ENCODE measurements around the gene PEPD. TPM values are rescaled to one million over a fixed set of nuclear protein-coding genes. Genes with fewer than 3 reads are reported as not detected.
A peak's percentile ranks its signal among the peaks of the same experiment; 100 is the strongest.

PEPD gene
- total RNA-seq, 1 experiment from 2014 or later = 14.2 TPM

DNA sequence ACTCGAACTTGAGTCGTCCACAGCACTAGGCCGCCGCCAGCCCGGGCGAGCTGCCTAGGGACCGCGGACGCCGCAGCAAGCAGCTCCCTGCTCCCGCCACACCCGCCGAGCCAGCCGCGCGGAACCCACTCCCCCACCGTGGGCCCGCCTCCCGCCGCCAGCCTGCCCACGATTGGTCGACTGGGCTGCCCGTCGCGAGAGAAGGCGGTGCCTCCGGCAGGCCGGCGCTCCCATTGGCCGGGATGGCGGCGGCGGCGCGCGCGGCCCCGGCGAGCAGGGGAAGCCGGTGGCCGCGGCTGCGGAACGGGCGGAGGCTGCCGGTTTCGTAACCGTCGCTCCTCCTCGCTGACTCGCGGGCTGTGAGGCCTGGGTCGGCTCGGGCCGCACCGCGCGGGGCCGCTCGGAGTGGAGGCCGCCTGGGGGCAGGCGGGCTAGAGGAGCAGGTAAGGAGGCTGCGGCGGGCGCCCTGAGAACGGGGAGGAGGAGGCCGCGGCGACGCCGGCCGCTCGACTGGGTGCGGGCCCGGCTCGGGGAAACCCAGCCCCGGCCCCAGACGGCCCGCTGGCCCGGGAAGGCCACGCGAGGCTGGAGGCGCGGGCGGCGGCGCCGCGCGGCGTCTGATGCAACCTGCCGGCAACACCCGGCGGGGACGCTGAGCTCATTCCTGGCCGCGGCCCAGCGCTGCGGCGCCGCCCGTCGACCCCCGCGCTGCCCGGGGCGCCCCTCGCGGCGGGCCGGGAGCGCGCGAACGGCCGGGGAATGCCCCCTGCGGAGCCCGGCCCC lies 147.9 kb downstream of the PEPD start, which contains the start of gene CEBPG:
Gene CEBPG (plus strand): TSS at position 257 of the 783 bp plus-strand sequence. CDS start 5,531 bp downstream, outside the sequence.
- Histone ChIP-seq H4K20me1 (ENCODE audit: insufficient read depth, low read depth, low read length) (peaks cover 33% of the 10 kb centered on the region; the same call in 1 of the 2 replicates), H3K27me3 (ENCODE audit: low read length) (no peaks in the 10 kb centered on the region), H2AFZ (ENCODE audit: low read length) (peak within 1 kb of the TSS; percentile 81; the same call in 1 of the 2 replicates), H3K9me2 (replicated peaks; ENCODE audit: insufficient read depth, low read length) (no peaks in the 10 kb centered on the region), H3K9ac (ENCODE audit: low read length) (peak within 1 kb of the TSS; percentile 95), H3K9me3 (ENCODE audit: low read length) (no peaks in the 10 kb centered on the region), H3K4me3 (ENCODE audit: low read length) (peak within 1 kb of the TSS; percentile 97), H3K27ac (ENCODE audit: low read length) (peak within 1 kb of the TSS; percentile 73), H3K4me2 (ENCODE audit: low read depth, low read length, poor library complexity, severe bottlenecking) (peak within 1 kb of the TSS; percentile 89), H3K79me2 (ENCODE audit: low read length) (peaks cover 47% of the 10 kb centered on the region), H3K4me1 (ENCODE audit: low read length) (peaks cover 39% of the 10 kb centered on the region), H3K36me3 (ENCODE audit: insufficient read depth, low read length) (no peaks in the 10 kb centered on the region)
- DNase-seq = peak; percentile 95

DNA sequence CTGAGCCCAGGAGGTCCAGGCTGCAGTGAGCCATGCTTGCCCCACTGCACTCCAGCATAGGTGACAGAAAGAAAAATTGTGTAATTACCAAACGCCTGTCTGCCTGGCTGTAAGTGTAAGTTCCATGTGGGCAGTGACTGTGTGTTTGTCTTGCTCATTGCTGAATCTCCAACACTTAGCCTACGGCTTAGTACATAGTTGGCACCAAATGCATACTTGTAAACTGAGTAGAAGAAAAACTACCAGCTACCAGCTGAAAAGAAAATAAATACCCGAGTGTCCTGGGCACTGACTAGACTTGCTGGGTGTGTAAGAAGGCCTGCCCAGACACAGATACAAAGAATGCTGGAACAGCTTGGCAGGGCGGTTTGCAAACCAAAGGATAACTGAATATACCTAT lies 150.8 kb downstream of the PEPD start:
- no peaks in the 10 kb centered on the region for H3K27me3 ChIP-seq (ENCODE audit: low read length)
- no peaks in the 10 kb centered on the region for H3K9me2 ChIP-seq (replicated peaks; ENCODE audit: insufficient read depth, low read length)
- peaks cover 18% of the 10 kb centered on the region for H3K79me2 ChIP-seq (ENCODE audit: low read length)
- no peaks in the 10 kb centered on the region for H3K9me3 ChIP-seq (ENCODE audit: low read length)
- no peak for DNase-seq
- no peak overlapping the region for H2AFZ ChIP-seq (ENCODE audit: low read length)
- H3K4me1 ChIP-seq (ENCODE audit: low read length) = peaks cover 31% of the 10 kb centered on the region
- H3K27ac ChIP-seq (ENCODE audit: low read length) = no peak overlapping the region
- H4K20me1 ChIP-seq (ENCODE audit: insufficient read depth, low read depth, low read length) = peaks cover 14% of the 10 kb centered on the region; the same call in 1 of the 2 replicates
- H3K9ac ChIP-seq (ENCODE audit: low read length) = no peak overlapping the region
- no peak overlapping the region for H3K4me3 ChIP-seq (ENCODE audit: low read length)
- H3K36me3 ChIP-seq (ENCODE audit: insufficient read depth, low read length) = no peaks in the 10 kb centered on the region
- H3K4me2 ChIP-seq (ENCODE audit: low read depth, low read length, poor library complexity, severe bottlenecking) = no peak overlapping the region

DNA sequence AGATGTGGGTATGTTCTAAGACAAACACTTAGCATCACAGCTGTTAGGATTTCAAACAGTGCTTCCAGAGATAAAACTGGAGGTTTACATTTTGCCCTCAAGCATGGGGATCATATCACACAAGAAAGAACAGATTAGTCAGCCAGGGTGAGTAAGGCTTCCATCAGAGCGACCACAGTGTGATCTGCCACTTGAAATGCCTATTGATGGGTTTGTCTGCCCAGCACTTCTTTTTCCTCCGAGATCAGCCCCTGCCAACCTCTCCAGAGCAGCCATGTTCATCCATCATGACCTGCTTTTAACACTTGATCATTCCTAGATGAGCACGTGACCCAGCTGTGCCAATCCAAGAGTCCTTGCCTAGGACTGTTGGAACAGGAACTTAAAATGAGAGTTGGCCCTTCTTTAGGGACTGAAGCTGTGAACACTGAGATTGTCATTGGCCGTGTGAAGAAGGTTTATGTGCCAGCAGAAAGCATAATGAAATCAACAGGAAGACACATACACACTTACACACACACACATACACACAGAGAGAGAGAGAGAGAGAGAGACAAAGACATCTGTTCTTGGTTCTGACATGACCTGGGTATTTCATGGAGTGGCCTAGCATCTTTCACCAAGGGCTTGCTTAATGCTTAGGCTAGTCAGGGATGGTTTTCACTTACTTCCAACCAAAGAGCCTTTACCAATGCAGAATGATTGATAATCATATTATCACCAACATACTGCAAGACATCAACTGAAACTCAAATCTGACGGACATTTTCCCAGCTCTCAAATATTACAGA lies 153.3 kb downstream of the PEPD start:
- H3K4me3 ChIP-seq (ENCODE audit: low read length) = no peak overlapping the region
- H3K4me1 ChIP-seq (ENCODE audit: low read length) = peaks cover 17% of the 10 kb centered on the region
- no peaks in the 10 kb centered on the region for H3K79me2 ChIP-seq (ENCODE audit: low read length)
- H3K27ac ChIP-seq (ENCODE audit: low read length) = no peak overlapping the region
- no peaks in the 10 kb centered on the region for H3K9me3 ChIP-seq (ENCODE audit: low read length)
- no peak overlapping the region for H3K4me2 ChIP-seq (ENCODE audit: low read depth, low read length, poor library complexity, severe bottlenecking)
- H4K20me1 ChIP-seq (ENCODE audit: insufficient read depth, low read depth, low read length) = no peaks in the 10 kb centered on the region
- no peaks in the 10 kb centered on the region for H3K27me3 ChIP-seq (ENCODE audit: low read length)
- H3K36me3 ChIP-seq (ENCODE audit: insufficient read depth, low read length) = no peaks in the 10 kb centered on the region
- H3K9ac ChIP-seq (ENCODE audit: low read length) = no peak overlapping the region
- no peak for DNase-seq
- no peaks in the 10 kb centered on the region for H3K9me2 ChIP-seq (replicated peaks; ENCODE audit: insufficient read depth, low read length)
- no peak overlapping the region for H2AFZ ChIP-seq (ENCODE audit: low read length)

DNA sequence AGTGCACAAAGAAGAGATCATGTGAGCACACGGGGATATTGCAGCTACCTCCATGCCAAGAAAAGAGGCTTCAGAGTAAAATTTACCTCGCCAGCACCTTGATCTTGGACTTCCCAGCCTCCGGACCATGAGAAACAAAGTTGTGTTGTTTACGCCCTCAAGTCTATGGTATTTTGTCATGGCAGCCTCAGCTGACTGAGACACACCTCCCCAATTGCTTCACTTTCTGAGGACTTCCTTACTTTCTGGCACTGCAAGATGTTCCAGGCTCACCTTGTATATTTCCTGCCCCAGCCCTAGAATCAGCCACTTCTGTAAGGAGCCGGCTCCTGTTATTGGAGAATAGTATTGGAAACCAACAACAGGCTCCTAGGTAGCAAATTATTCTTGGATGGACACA lies 154.7 kb downstream of the PEPD start:
- Histone ChIP-seq H3K9ac (ENCODE audit: low read length) (no peak overlapping the region), H3K27ac (ENCODE audit: low read length) (no peak overlapping the region), H4K20me1 (ENCODE audit: insufficient read depth, low read depth, low read length) (no peaks in the 10 kb centered on the region), H3K9me3 (ENCODE audit: low read length) (no peaks in the 10 kb centered on the region), H2AFZ (ENCODE audit: low read length) (no peak overlapping the region), H3K9me2 (replicated peaks; ENCODE audit: insufficient read depth, low read length) (no peaks in the 10 kb centered on the region), H3K27me3 (ENCODE audit: low read length) (no peaks in the 10 kb centered on the region), H3K79me2 (ENCODE audit: low read length) (no peaks in the 10 kb centered on the region), H3K36me3 (ENCODE audit: insufficient read depth, low read length) (no peaks in the 10 kb centered on the region), H3K4me2 (ENCODE audit: low read depth, low read length, poor library complexity, severe bottlenecking) (no peak overlapping the region), H3K4me1 (ENCODE audit: low read length) (peaks cover 6% of the 10 kb centered on the region), H3K4me3 (ENCODE audit: low read length) (no peak overlapping the region)
- no peak for DNase-seq

DNA sequence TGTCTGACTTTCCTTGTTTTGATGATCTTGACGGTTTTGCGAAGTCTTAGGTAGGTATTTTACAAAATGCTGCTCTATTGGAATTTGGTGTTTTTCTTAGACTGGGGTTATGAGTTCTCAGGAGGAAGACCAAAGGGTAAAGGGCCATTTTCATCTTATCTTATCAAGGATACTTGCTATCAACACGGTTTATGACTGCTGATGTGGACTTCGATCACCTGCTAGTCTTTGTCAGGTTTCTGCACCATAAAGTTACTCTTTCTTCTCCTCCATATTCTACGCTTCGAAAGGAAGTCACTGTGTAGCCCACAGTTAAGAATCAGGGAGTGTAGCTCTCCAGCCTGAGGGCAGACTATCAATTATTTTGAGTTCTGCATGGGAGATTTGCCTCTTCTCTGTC lies 155.5 kb downstream of the PEPD start:
- no peaks in the 10 kb centered on the region for H3K9me3 ChIP-seq (ENCODE audit: low read length)
- H3K36me3 ChIP-seq (ENCODE audit: insufficient read depth, low read length) = no peaks in the 10 kb centered on the region
- no peaks in the 10 kb centered on the region for H4K20me1 ChIP-seq (ENCODE audit: insufficient read depth, low read depth, low read length)
- no peak for DNase-seq
- H3K4me1 ChIP-seq (ENCODE audit: low read length) = peaks cover 6% of the 10 kb centered on the region
- H3K27me3 ChIP-seq (ENCODE audit: low read length) = no peaks in the 10 kb centered on the region
- no peaks in the 10 kb centered on the region for H3K79me2 ChIP-seq (ENCODE audit: low read length)
- H3K9me2 ChIP-seq (replicated peaks; ENCODE audit: insufficient read depth, low read length) = no peaks in the 10 kb centered on the region
- no peak overlapping the region for H2AFZ ChIP-seq (ENCODE audit: low read length)
- H3K4me3 ChIP-seq (ENCODE audit: low read length) = no peak overlapping the region
- H3K27ac ChIP-seq (ENCODE audit: low read length) = no peak overlapping the region
- no peak overlapping the region for H3K4me2 ChIP-seq (ENCODE audit: low read depth, low read length, poor library complexity, severe bottlenecking)
- H3K9ac ChIP-seq (ENCODE audit: low read length) = no peak overlapping the region

- Histone ChIP-seq H3K27ac (ENCODE audit: low read length) (no peak overlapping the region), H3K9ac (ENCODE audit: low read length) (no peak overlapping the region), H3K4me3 (ENCODE audit: low read length) (no peak overlapping the region), H3K9me3 (ENCODE audit: low read length) (no peaks in the 10 kb centered on the region), H3K4me1 (ENCODE audit: low read length) (peaks cover 6% of the 10 kb centered on the region), H4K20me1 (ENCODE audit: insufficient read depth, low read depth, low read length) (no peaks in the 10 kb centered on the region), H3K27me3 (ENCODE audit: low read length) (no peaks in the 10 kb centered on the region), H3K36me3 (ENCODE audit: insufficient read depth, low read length) (no peaks in the 10 kb centered on the region), H3K4me2 (ENCODE audit: low read depth, low read length, poor library complexity, severe bottlenecking) (no peak overlapping the region), H3K9me2 (replicated peaks; ENCODE audit: insufficient read depth, low read length) (no peaks in the 10 kb centered on the region), H2AFZ (ENCODE audit: low read length) (no peak overlapping the region), H3K79me2 (ENCODE audit: low read length) (no peaks in the 10 kb centered on the region)
- no peak for DNase-seq
Observed at GRCh38 chr19:33365691-33366090, 155.9 kb downstream of the PEPD start.

DNA sequence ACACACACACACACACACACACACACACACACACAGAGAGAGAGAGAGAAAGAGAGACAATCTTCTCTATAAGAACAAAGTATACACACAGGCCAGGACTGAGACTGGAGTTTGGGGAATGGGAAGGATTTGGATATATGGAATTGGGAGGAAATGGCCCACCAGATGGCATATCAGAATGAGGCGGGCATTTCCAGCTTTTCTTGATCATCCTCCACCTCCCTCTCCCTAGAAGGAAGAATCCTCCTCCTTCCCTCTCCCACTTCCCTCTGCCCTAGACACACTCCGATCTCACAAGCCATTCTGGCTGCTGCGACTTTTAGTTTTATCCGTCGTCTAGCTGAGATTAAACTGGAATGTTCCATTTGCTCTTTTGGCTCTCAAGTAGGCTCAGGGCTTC lies 158.1 kb downstream of the PEPD start:
- H3K27me3 ChIP-seq (ENCODE audit: low read length) = no peaks in the 10 kb centered on the region
- H3K9me2 ChIP-seq (replicated peaks; ENCODE audit: insufficient read depth, low read length) = no peaks in the 10 kb centered on the region
- H3K4me1 ChIP-seq (ENCODE audit: low read length) = peaks cover 6% of the 10 kb centered on the region
- no peak overlapping the region for H3K4me2 ChIP-seq (ENCODE audit: low read depth, low read length, poor library complexity, severe bottlenecking)
- no peaks in the 10 kb centered on the region for H4K20me1 ChIP-seq (ENCODE audit: insufficient read depth, low read depth, low read length)
- H3K4me3 ChIP-seq (ENCODE audit: low read length) = no peak overlapping the region
- no peaks in the 10 kb centered on the region for H3K79me2 ChIP-seq (ENCODE audit: low read length)
- DNase-seq = no peak
- H3K27ac ChIP-seq (ENCODE audit: low read length) = no peak overlapping the region
- H2AFZ ChIP-seq (ENCODE audit: low read length) = no peak overlapping the region
- no peak overlapping the region for H3K9ac ChIP-seq (ENCODE audit: low read length)
- H3K36me3 ChIP-seq (ENCODE audit: insufficient read depth, low read length) = no peaks in the 10 kb centered on the region
- H3K9me3 ChIP-seq (ENCODE audit: low read length) = no peaks in the 10 kb centered on the region

- H3K4me3 ChIP-seq (ENCODE audit: low read length) = no peak overlapping the region
- no peak for DNase-seq
- no peak overlapping the region for H2AFZ ChIP-seq (ENCODE audit: low read length)
- no peak overlapping the region for H3K9ac ChIP-seq (ENCODE audit: low read length)
- no peaks in the 10 kb centered on the region for H3K36me3 ChIP-seq (ENCODE audit: insufficient read depth, low read length)
- no peak overlapping the region for H3K27ac ChIP-seq (ENCODE audit: low read length)
- H3K4me2 ChIP-seq (ENCODE audit: low read depth, low read length, poor library complexity, severe bottlenecking) = no peak overlapping the region
- H3K4me1 ChIP-seq (ENCODE audit: low read length) = peaks cover under 1% of the 10 kb centered on the region
- H4K20me1 ChIP-seq (ENCODE audit: insufficient read depth, low read depth, low read length) = no peaks in the 10 kb centered on the region
- H3K9me2 ChIP-seq (replicated peaks; ENCODE audit: insufficient read depth, low read length) = no peaks in the 10 kb centered on the region
- H3K79me2 ChIP-seq (ENCODE audit: low read length) = no peaks in the 10 kb centered on the region
- H3K27me3 ChIP-seq (ENCODE audit: low read length) = no peaks in the 10 kb centered on the region
- H3K9me3 ChIP-seq (ENCODE audit: low read length) = no peaks in the 10 kb centered on the region
Observed at GRCh38 chr19:33362508-33363228, 158.9 kb downstream of the PEPD start.

Data from Karpas-422 (cell line).